Central memory CD4-positive, alpha-beta T cell (primary cell): Measurements from ENCODE around the gene NXPH4.

Source experiments
- DNase-seq: peaks from one replicate; pipeline ENCODE4 v3.0.0; 2022

Gene NXPH4

DNA sequence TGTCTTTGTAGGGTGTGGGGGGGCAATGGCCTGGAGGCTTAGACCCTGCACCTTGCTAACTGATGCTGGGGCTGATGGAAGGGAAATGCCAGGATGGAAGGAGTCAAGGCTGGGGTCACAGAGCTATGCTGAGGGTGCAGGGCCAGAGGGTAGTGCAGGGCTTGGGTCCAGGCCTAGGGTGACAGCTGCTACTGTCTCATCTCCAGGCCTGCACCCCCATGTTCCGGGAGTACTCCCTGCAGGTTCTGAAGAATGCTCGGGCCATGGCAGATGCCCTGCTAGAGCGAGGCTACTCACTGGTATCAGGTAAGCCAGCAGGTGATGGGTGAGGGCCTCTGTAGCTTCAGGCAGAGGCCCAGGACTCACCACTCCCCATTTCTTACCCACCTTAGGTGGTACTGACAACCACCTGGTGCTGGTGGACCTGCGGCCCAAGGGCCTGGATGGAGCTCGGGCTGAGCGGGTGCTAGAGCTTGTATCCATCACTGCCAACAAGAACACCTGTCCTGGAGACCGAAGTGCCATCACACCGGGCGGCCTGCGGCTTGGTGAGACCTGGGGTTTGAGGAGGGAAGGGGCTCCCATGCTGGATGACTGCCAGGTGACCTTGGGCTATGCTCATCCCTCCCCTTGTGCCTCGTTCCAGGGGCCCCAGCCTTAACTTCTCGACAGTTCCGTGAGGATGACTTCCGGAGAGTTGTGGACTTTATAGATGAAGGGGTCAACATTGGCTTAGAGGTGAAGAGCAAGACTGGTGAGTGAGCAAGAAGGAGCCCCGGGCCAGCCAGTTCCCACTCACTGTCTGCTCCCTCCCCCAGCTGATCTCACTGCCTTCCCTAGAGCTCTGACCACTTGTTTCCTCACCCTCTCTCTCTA, 17.0 kb downstream of the NXPH4 start:
- no peak for DNase-seq

DNA sequence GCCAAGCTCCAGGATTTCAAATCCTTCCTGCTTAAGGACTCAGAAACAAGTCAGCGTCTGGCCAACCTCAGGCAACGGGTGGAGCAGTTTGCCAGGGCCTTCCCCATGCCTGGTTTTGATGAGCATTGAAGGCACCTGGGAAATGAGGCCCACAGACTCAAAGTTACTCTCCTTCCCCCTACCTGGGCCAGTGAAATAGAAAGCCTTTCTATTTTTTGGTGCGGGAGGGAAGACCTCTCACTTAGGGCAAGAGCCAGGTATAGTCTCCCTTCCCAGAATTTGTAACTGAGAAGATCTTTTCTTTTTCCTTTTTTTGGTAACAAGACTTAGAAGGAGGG, 17.6 kb downstream of the NXPH4 start:
- DNase-seq = no peak

DNA sequence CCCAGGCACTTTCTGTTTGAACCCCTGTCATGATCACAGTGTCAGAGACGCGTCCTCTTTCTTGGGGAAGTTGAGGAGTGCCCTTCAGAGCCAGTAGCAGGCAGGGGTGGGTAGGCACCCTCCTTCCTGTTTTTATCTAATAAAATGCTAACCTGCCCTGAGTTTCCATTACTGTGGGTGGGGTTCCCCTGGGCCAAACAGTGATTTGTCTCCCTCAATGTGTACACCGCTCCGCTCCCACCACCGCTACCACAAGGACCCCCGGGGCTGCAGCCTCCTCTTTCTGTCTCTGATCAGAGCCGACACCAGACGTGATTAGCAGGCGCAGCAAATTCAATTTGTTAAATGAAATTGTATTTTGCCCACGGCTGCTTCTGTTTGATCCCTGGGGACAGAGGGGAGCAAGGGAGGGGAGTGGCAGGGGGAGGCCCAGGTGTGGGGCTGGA, 18.0 kb downstream of the NXPH4 start:
- no peak for DNase-seq

DNA sequence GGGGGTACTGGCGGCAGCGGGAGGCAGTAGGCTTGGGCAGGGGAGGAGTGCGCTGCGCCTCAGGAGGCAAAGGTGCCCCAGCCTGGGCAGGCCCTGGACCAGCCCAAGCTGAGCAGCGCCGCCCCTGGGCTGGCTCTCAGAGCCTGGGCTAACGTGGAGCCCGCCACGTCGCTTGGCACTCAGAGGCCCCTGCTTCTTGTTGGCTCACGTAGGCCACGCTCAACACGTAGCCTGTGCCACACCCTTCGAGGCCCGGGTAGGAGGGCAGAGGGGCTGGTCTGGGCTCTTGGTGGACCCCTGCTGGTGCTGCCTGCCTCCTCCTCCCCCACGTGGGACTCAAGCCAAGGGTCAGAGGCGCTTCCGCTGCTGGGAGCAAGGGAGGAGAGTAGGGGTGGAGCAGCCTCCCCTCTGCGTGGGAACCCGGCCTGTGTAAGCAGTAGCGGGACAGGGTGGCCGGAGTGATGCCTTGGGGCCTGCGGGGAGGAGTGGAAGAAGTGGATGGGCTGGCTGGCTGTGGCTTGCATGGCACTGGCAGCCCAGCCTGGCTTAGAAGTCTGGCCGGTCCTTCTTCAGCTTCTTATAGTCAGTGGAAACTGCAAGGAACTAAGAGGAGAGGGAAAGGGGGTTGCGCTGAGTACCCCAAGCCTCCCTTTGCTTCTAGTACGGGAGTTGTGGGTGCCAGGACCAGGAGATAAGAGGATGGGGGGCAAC, 18.6 kb downstream of the NXPH4 start:
- no peak for DNase-seq

DNA sequence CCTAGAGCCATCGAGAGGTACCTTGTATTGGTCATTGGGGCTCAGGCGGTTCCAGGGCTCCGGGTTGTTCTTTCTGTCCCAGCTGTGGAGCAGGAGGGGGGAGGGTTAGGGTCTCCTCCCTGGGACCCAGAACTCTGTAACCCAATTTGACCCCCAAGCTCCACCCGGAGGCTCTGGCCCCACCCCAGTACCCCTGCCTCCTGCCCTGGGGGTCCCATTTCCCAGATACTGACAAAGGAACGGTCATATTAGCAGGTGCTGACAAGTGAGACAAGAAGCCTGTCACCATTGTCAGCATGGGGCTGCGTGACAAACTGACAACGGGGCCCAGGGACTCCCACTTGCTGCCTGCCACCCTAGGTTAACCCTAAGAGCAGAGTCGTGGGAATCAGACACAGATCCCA, 19.1 kb downstream of the NXPH4 start:
- no peak for DNase-seq

DNA sequence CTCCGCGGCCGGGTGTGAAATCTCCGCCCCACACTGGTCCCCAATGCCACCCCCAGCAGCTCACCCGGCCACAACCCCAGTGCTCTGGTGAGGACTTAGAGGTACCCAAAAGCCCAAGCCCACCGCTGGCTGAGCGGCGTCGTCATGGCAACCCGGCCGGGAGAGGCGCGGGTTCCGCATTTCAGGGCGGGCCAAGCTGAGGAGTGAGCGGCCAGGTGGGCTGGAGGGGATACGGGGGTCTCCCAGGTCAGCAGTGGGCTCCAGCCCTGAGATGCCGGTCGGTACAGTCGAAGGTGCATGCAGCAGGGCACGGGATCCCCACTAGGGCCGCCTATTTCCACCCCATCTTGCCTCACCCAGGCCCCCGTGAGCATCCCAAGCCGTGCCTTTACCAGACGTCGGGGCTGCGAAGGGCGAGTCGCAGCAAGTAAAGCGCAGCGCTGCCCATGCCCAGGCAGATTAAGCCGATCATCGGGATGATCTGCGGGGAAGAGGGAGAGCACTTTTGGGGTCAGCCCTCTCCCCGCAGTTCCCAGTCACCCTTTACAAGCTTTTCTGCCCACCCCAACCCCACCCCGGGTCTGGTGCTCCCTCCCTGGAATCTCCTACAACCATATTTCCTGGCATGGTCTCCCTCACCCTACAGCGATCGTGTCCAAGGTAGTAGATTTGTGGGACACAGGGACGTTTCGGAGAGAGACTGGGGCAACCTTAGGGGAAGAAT, 19.8 kb downstream of the NXPH4 start:
- no peak for DNase-seq

DNA sequence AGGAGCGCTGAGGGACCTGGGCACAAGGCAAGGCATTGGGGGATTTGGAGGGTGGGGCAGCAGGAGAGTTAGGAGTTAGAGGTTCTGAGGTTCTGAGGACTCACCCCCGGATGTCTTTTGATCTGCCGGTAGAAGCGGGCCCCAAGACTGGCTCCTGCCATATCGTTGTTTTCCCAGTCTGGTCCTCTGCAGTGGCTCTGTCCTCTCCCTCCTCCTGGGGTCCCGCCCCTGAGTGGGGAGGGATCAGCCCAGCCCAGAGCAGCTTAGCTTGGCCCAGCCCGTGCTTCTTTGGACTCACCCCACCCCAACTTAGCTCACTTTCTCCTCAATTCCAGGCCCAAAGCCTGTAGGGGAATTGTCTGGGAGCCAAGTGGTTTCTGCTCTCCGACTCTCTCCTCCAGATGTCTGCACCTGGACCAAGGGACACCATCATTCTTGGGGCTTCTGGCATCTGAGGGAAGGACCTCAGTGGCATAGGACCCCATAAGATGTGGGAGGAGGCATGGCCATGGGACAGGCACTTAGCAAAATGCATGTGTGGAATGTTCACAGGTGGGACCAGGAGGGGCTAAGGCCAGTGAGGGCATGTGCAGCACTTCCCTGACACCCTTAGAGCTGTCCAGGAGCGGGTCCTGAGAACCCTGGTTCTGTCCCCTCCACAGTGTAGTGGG, 20.5 kb downstream of the NXPH4 start:
- DNase-seq = no peak

DNA sequence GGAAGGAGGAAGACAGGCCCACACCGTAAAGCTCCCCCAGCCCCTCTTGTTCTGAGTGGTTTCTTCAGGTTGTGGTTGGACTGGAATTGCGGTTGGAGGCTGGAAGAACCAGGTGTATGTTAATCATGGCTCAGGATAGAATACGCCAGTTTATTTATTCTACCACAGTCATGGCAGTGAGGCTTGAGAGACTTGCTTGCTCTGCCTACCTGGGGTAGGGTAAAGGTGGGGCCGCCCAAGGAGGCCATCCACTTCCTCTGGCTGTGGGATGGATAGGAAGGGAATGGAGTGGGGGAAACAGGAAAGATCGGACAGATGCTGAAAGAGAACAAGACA, 21.0 kb downstream of the NXPH4 start:
- DNase-seq = no peak

DNA sequence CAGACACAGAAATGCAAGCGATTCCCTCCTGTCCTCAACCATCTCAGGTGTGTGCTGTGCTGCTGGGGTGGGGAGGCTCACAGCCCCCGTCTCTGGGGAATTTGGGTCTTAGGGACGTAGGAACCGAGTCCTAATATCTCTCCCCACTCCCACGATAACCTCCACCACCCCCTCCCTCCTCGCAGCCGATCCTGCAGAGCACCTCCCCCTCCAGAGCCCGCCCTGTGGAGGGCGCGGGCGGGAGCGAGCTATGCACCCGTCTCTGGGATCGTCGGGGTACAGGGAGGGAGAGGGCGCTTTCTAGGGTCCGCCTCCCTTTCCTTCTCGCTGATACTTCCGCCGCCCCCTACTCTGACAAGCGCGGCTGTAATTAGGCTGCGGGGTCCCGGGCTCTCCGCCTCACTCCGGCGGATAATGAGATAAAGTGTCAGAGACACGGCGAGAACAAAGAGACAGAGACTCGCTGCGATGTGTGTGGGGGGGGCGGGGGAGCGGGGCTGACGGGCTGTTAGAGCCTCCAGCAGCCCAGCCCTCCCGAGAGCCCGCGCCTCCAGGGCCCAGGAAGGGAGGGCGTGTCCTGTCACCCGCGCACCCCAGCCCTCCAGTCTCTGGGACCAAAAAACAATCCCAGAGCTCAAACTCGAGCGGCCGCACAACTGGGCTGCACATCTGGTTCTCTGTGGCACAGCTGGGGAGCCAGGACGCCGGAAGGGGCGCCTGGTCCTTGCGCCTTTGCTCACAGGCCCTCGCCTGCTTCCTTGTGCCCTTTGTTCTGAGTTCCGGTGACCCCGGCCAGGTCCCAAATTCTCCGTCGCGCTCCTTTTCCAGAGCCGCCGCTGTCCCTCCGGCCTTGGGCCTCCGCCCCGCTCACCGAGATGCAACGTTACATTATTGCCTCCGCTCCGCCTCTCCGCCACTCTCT, 21.6 kb downstream of the NXPH4 start:
- DNase-seq = no peak

DNA sequence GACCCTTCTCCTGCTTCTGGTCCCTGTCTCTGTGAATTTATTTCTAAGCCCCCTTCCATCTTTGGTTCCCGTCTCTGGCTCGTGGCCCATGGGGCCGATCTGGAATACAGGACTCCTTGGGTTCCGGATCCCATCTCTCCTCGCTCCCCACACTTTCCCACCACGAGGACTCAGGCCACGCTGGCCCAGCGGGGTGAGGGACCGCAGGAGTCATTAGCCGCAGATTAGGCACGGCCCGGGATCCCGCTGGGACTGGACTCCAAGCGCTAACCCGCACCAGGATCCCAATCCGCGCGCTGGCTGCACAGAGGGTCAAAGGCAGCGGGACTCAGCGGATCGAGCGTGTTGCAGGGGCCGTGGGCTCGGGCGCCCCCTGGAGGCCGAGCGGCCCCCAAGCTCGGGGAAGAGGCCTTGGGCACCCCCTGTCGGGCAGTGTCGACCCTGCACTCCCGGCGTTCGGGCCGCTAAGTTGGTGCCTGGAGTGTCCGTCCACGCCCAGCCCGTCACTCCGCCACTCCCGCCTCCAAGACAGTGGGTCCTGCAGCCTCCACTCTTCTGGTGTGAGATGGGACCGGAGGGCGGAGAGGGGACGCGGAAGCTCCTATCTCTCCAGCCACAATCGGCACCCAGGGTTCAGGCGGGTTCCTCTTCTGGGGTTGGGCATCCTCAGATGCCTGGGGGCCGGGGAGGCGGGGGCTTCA, 22.4 kb downstream of the NXPH4 start:
- peak; percentile 78 for DNase-seq

GRCh38 chr12:57239587-57240065, 23.0 kb downstream of the NXPH4 start:
- DNase-seq = no peak

GRCh38 chr12:57240066-57240921, 23.7 kb downstream of the NXPH4 start:
- DNase-seq = peak; percentile 75

DNA sequence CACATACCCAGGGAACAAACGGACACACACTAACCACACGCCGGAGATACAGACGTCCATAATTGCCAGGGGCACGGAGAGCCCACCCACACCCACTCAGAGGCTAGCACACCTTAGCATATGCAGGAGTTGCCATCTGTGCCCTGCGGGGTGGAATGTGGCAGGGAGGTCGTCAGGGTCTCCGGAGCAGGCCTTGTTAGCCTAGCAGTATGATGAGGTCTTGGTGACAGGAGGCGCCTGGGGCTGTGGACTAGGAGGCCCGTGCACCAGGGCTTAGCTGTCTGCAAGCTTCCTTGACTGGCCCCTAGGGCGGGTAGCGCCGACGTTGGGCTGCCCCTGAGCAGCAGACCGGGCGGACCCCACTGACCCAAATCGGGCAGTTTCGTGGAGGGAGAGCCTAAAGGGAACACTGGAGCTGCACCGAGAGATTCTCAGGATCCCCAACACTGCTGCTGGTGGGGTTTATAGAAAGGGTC, 24.4 kb downstream of the NXPH4 start:
- DNase-seq = no peak

- no peak for DNase-seq
Observed at GRCh38 chr12:57241402-57242310, 25.1 kb downstream of the NXPH4 start.

DNA sequence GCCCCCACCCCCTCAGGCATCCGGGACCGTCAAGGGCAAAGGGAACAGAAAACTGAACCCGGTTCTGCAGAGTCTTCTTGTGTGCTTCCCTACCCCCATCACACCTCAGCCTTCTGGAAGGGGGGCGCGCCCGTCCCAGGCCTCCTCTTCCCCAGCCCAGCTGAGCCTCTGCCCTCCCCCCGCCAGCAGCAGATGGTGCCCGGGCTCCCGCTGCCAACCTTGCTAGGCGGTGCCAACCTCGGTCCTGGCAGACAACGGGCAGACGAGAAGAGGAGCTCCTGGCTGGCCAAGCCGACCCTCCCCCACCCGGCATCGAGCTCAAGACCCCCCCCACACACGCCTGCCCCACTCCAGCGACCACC, 25.7 kb downstream of the NXPH4 start:
- no peak for DNase-seq

- peak; percentile 44 for DNase-seq
Observed at GRCh38 chr12:57242691-57243454, 26.3 kb downstream of the NXPH4 start.

GRCh38 chr12:57243521-57244311, 27.1 kb downstream of the NXPH4 start:
- DNase-seq = peak; percentile 65
